Measurements from ENCODE around the gene ABHD14A.

The ABHD14A gene

DNA sequence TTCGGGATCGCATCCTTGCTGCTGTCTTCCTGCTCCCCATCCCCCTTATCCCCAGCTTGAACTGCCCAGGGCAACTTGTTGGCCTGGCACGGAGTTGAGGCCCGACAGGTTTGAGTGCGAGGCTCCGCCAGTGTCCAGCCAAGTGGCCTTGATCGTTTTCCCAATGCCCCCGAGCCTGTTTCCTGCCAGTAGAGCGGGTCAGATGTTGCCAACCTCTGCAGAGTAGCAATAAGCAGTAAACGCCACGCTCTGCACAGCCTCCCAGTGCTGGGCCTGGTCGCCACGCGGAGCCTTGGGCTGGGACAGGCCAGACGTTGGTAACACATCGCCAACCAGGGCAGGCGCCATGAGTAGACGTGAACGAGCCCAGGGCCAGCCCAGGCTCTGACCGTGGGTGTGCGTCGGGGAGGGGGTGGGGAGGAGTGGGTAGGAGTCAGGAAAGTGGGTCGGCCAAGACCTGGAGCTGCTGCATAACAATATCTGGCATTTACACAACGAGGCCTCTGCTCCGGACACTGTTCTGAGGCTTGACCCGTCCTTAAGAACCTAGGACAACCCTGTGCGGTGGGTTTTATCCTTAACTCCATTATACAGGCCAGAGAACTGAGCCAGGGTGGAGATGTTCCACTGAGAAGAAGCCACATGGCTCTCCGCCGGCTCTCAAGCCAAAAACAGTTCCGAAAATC, 444 bp upstream of the ABHD14A start:
- H3K27ac ChIP-seq, result peak overlapping the region; percentile 94
- TF ChIP-seq, protein P1, sequence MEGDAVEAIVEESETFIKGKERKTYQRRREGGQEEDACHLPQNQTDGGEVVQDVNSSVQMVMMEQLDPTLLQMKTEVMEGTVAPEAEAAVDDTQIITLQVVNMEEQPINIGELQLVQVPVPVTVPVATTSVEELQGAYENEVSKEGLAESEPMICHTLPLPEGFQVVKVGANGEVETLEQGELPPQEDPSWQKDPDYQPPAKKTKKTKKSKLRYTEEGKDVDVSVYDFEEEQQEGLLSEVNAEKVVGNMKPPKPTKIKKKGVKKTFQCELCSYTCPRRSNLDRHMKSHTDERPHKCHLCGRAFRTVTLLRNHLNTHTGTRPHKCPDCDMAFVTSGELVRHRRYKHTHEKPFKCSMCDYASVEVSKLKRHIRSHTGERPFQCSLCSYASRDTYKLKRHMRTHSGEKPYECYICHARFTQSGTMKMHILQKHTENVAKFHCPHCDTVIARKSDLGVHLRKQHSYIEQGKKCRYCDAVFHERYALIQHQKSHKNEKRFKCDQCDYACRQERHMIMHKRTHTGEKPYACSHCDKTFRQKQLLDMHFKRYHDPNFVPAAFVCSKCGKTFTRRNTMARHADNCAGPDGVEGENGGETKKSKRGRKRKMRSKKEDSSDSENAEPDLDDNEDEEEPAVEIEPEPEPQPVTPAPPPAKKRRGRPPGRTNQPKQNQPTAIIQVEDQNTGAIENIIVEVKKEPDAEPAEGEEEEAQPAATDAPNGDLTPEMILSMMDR (conservative IDR thresholded peaks at IDR 0.05), result peak; percentile 10; the same call in 1 of the 2 replicates

DNA sequence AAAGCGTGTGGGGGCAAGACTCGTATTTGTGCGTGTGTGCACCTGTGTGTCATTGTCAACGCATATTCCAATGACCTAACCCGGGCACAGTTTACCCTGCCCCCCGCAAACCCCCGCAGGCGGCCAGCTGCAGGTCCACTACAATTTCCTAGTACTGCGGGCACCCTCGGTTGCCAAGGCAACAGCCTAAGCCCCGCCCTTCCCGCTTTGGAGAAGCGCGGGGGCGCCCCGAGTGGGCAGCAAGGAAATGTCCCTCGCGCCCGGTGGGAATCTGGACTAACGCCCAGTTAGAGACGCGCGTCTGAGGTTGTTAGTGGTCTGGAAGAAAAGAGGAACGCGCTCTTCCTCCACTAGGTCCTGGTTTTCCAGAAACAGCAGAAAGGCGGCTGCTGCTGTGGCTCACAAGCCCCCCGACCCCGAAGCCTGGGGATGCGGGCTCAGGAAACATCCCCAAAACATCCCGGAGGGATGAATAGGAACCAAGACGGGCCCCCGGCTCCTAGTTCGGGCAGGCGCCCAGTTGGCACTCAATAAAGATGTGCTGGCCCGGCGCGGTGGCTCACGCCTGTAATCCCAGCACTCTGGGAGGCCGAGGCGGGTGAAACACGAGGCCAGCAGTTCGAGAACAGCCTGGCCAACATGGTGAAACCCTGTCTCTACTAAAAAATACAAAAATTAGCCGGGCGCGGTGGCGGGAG, 1.1 kb downstream of the ABHD14A start:
- H3K27ac ChIP-seq, result peak overlapping the region; percentile 94
- TF ChIP-seq, protein P1 (conservative IDR thresholded peaks at IDR 0.05), result no peak; the same call in none of the 2 replicates

DNA sequence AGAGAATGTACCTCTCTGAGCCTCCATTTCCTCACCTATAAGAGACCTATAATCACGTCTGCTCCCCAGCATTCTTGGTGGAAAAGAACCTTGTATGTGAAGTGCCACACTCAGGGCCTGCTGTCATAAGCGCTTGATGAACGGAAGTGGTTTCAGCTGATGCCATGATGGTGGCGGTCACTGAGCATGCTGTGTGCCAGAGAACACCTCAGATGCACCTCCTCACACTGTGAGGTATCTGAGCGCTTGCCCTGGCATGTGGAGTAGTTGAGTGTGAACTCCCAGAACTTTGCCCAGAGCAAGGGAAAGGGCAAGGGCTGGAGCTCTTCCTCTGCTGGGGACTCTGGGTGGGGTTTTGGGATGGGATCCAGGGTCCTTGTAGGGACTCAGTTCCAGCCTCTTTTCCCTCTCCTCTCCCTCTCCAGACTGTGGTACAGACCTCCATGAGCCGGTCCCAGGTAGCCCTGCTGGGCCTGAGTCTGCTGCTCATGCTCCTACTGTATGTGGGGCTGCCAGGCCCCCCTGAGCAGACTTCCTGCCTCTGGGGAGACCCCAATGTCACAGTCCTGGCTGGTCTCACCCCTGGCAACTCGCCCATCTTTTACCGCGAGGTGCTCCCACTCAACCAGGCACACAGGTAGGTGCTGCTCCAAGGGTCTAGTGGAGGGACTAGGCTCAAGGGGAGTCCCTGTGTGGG, 2.7 kb downstream of the ABHD14A start:
- TF ChIP-seq, protein P1 (conservative IDR thresholded peaks at IDR 0.05), result no peak
- H3K27ac ChIP-seq, result peak overlapping the region; percentile 94

DNA sequence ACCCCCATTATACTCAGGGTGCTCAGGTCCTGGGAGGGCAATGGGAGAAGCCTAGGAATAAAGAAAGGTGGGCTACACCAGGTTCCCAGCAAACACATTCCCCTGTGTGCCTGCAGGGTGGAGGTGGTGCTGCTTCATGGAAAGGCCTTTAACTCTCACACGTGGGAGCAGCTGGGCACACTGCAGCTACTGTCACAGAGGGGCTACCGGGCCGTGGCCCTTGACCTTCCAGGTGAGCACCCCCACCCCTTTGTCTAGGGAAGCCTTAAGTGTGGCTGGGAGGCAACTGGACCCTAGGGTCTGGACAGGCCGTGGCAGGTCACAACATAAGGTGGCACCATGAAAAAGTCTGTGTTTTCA, 3.3 kb downstream of the ABHD14A start:
- TF ChIP-seq, protein P1 (conservative IDR thresholded peaks at IDR 0.05), result no peak
- no peak overlapping the region for H3K27ac ChIP-seq

DNA sequence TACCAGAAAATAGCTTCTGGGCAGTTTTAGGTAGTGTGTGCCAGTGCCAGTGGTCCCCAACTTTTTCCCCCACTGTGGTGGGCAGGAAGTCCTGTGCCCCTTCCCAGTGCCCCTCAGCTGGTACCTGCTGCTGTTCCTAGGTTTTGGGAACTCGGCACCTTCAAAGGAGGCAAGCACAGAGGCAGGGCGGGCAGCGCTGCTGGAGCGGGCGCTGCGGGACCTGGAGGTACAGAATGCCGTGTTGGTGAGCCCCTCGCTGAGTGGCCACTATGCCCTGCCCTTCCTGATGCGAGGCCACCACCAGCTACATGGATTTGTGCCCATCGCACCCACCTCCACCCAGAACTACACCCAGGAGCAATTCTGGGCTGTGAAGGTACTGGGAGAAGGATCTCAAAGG, 5.4 kb downstream of the ABHD14A start:
- TF ChIP-seq, protein P1 (conservative IDR thresholded peaks at IDR 0.05), result no peak
- H3K27ac ChIP-seq, result peak overlapping the region; percentile 97

DNA sequence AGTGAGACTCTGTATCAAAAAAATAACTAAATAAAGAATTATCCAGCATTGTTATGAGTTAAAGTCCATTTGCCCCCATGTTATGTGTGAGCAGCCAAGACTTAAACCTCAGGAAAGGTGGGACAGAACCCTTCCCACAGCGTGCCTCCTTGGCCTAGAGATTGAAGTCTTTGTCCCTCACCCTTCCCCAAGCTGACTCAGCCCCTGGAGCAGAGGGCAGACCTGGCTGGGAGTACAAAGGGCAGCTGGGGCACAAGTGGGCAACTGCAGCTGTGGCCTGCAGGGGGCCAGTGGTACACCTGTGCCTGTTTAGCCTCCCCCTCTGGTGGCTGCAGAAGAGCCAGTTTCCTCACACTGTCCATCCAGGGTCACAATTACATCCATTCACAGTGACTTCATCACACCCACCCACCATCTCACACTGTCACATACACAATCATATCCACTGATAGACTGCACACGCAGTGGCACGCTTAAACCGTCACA, 7.5 kb downstream of the ABHD14A start:
- TF ChIP-seq, protein P1 (conservative IDR thresholded peaks at IDR 0.05), result peak; percentile 80
- peak overlapping the region; percentile 97 for H3K27ac ChIP-seq
